Ovary (tissue), 9 donors: ENCODE results near the gene RPTOR. TPM values are rescaled to one million over a fixed set of nuclear protein-coding genes. Genes with fewer than 3 reads are reported as not detected.

Source experiments
- DNase-seq, 5 donors: peaks; one replicate each; pipeline ENCODE4 v3.0.0-alpha.2; 2019 to 2020
- H3K27ac ChIP-seq, 2 donors: fragments of 200-600 bp; one replicate each; pipeline versions ENCODE4 v1.5.1 to v1.8.0; 2019 to 2022
- H3K27me3 ChIP-seq: fragments of 200-600 bp; one replicate; pipeline ENCODE4 v1.8.0; 2022
- H3K36me3 ChIP-seq: fragments of 200-600 bp; sonication (generic); one replicate; pipeline ENCODE4 v1.5.1; 2019
- H3K4me1 ChIP-seq: one replicate; pipeline ENCODE4 v1.8.1; 2013; ENCODE audit warnings: mild to moderate bottlenecking, moderate library complexity; ENCODE audit not compliant: insufficient read depth
- H3K4me3 ChIP-seq: fragments of 200-600 bp; sonication (generic); one replicate; pipeline ENCODE4 v1.5.1; 2017
- H3K9me3 ChIP-seq, 2 donors: fragments of 200-600 bp in 1 of 2; sonication (generic) in 1 of 2; one replicate each; pipeline versions ENCODE4 v1.5.1 to v1.8.1; 2013 to 2019; ENCODE audit warnings: mild to moderate bottlenecking in 1 of 2, moderate library complexity in 1 of 2
- EP300 ChIP-seq: sonication (generic); formaldehyde crosslinking; IDR thresholded peaks from one replicate; pipeline ENCODE4 v1.6.1; 2017; ENCODE audit warnings: antibody characterized with exemption
- POLR2A ChIP-seq: fragments of 450-650 bp; IDR thresholded peaks from one replicate; pipeline ENCODE4 v1.6.1; 2017; ENCODE audit warnings: antibody characterized with exemption, mild to moderate bottlenecking, moderate library complexity
- WGBS, 3 donors: extraction: QIAGEN DNeasy Blood & Tissue Kit in 1 of 3; methylation state at CpG; one replicate each; pipeline versions ENCODE4 v1.1.5 to v1.1.7; 2013 to 2017; 5-methylcytosine and 5-hydroxymethylcytosine counted together
- intact Hi-C, 4 donors: fragments of 100-400 bp; cut with DNase I; formaldehyde crosslinking; loops; one replicate each; pipeline versions ENCODE4 v1.11.0 to v1.15.1; 2022 to 2023
- polyA plus RNA-seq, 2 donors: library from polyadenylated mRNA; stranded (reverse); fragments of 200-250 nt in 1 of 2; fragments of 350-450 nt in 1 of 2; fragmentation: Illumina TruSeq in 1 of 2; extraction: RNeasy Lipid Tissue Mini Kit (QIAGEN cat#74804) in 1 of 2; gene quantifications; one replicate each; pipeline ENCODE4 v1.2.3, GENCODE V29; 2013 to 2014
- total RNA-seq, 7 donors: library from RNA; depleted of rRNA in 2 of 7; stranded (reverse); fragments of >200 nt in 2 of 7; fragmentation: NEBNext Ultra II Directional in 3 of 7; extraction: Animal tissue kit (Norgen Biotek cat#: 25700) in 3 of 7; gene quantifications; one replicate each; pipeline versions ENCODE4 v1.1.0 to v1.2.4, GENCODE V29; 2016 to 2023
- TF ChIP-seq, protein P1 (sequence below), 3 donors: fragments of 450-650 bp in 2 of 3; fragments of 200-600 bp in 1 of 3; IDR thresholded peaks; one replicate each; pipeline versions ENCODE4 v1.5.1 to v1.8.0; 2016 to 2022; ENCODE audit warnings: antibody characterized with exemption in 3 of 3, mild to moderate bottlenecking in 1 of 3
- donor health status: DM: no; HTN: no; CAD: no; lungs with moderate emphysema.
- donor health status: DM: no; HTN: no; CAD: no.
- donor health status: Bipolar disorder and iron deficiency.
- donor health status: DM: yes; HTN: yes; CAD: no.
- donor health status: DM: no; HTN: no; CAD: no.
- donor health status: DM: yes; HTN: yes; CAD: no.

The RPTOR gene
- total and polyA plus RNA-seq, 9 donors, result 11.1 to 41.9 (median 27.9) TPM

DNA sequence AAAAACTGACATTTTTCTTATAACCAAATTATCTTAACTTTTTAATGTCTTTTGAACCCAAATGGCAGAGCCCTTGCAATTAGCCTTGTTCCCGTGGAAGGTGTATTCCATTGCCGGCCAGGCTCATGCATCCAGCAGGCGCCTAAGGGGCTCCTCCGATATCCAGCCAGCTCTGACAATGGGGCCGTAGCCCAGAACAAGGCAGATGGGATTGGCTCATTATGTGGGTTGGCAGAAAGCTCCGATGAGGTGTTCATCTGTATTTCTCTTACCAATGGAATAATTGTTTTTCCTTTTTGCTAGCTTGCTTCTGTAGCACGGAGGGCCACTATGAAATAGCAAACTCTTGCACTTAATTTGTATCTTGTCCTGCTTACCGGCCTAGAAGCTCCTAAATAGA is 238.8 kb downstream of the RPTOR start:
- Histone ChIP-seq H3K27me3 (no peaks in the 10 kb centered on the region), H3K9me3 (no peaks in the 10 kb centered on the region), H3K36me3 (no peaks in the 10 kb centered on the region), H3K4me1 (peaks cover 6% of the 10 kb centered on the region), H3K4me3 (no peak overlapping the region), H3K27ac (no peak overlapping the region)
- no peak for TF ChIP-seq POLR2A
- TF ChIP-seq, protein P1, sequence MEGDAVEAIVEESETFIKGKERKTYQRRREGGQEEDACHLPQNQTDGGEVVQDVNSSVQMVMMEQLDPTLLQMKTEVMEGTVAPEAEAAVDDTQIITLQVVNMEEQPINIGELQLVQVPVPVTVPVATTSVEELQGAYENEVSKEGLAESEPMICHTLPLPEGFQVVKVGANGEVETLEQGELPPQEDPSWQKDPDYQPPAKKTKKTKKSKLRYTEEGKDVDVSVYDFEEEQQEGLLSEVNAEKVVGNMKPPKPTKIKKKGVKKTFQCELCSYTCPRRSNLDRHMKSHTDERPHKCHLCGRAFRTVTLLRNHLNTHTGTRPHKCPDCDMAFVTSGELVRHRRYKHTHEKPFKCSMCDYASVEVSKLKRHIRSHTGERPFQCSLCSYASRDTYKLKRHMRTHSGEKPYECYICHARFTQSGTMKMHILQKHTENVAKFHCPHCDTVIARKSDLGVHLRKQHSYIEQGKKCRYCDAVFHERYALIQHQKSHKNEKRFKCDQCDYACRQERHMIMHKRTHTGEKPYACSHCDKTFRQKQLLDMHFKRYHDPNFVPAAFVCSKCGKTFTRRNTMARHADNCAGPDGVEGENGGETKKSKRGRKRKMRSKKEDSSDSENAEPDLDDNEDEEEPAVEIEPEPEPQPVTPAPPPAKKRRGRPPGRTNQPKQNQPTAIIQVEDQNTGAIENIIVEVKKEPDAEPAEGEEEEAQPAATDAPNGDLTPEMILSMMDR (IDR thresholded peaks at IDR 0.05), result no peak
- TF ChIP-seq EP300, result no peak
- DNase-seq, result no peak
- intact Hi-C loops, result no loop called here
- 59 to 73% (median 70%) methylated on average over 8 of the region's 8 CpGs for WGBS, 3 donors

DNA sequence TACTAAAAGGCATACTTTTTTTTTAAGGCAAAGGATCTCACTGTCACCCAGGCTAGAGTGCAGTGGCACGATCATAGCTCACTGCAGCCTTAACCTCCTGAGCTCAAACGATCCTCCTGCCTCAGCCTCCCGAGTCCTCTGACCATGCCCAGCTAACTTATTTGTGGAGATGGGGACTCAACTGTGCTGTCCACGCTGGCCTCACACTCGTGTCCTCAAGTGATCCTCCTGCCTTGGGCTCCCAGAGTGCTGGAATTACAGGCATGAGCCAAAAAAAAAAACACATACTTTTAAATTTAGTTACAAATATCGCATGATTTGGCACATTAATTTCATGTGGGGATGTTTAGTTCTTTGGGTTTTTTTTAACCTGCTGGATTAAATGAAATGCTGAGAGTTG is 239.3 kb downstream of the RPTOR start:
- no peaks in the 10 kb centered on the region for H3K36me3 ChIP-seq
- H3K9me3 ChIP-seq, result no peaks in the 10 kb centered on the region
- TF ChIP-seq EP300 (no peak), POLR2A (no peak)
- TF ChIP-seq, protein P1 (IDR thresholded peaks at IDR 0.05), result no peak
- intact Hi-C loops, result no loop called here
- H3K4me3 ChIP-seq, result no peak overlapping the region
- WGBS, 3 donors, result 54 to 61% (median 57%) methylated on average over 6 of the region's 6 CpGs
- no peak for DNase-seq
- peaks cover 6% of the 10 kb centered on the region for H3K4me1 ChIP-seq
- no peaks in the 10 kb centered on the region for H3K27me3 ChIP-seq
- no peak overlapping the region for H3K27ac ChIP-seq

DNA sequence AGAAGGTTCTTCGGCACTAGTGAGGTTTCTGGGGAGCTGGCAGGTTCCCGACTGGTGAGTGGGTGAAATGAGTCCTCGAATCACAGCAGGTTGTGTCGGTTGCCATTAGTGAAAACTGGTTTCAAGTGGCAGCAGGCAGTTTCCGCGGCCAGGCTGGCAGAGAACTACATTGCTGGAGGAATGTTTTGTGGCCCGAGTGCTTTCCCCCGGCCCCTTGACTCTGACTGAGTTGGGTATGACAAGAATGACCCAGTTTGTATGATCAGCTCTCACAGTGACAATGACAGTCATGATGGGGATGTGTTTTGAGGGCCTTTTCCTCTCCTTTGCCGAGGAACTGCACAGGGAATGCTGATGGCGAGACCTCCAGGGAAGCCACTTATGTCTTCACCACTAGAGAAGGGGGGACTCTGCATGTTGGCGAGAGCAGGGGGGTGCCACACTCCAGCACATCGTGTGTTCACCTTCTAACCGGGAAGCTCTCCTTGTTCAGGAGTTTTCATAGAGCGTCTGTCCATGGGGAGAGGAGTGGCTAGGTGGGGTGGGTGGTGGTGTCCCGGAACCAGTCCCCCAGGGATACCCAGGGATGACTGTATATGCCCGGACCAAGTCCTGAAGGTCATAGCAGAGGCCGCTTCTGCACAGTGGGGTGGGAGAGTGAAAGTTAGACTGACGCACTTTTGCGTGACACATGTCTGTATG is 241.0 kb downstream of the RPTOR start:
- Histone ChIP-seq H3K9me3 (no peaks in the 10 kb centered on the region), H3K4me1 (peaks cover 15% of the 10 kb centered on the region), H3K36me3 (no peaks in the 10 kb centered on the region), H3K27me3 (no peaks in the 10 kb centered on the region), H3K27ac (no peak overlapping the region), H3K4me3 (no peak overlapping the region)
- WGBS, 3 donors, result 93 to 96% (median 93%) methylated on average over 19 of the region's 19 CpGs
- intact Hi-C loops, result loop anchor here in 1 of 4 donors (5.0 kb wide), 1 partner anchor 1772 kb away; no protein-coding TSS in a partner anchor
- DNase-seq, result no peak
- TF ChIP-seq POLR2A (no peak), EP300 (no peak)
- TF ChIP-seq, protein P1 (IDR thresholded peaks at IDR 0.05), result no peak

DNA sequence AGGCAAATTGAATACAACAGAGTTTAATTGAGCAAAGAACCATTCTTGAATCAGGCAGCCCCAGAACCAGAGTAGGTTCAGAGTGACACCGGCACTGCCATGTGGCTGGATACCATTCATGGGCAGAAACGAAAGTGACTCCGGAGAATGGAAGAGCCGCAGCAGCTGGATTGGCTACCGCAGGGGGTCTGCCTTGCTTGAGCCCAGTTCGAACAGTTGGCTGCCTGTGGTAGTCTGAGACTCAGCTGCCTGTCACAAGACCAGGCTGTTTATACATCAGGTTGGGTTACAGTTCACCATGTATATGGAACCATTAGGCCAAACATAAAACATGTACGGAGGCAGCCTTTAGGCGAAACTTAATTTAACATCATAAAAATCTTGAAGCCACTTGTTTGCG is 241.8 kb downstream of the RPTOR start:
- peaks cover 15% of the 10 kb centered on the region for H3K4me1 ChIP-seq
- no peak for DNase-seq

More for the DNA sequence above, 241.8 kb downstream of the RPTOR start:
- Histone ChIP-seq H3K27me3 (no peaks in the 10 kb centered on the region), H3K27ac (no peak overlapping the region), H3K4me3 (no peak overlapping the region), H3K36me3 (no peaks in the 10 kb centered on the region), H3K9me3 (no peaks in the 10 kb centered on the region)
- intact Hi-C loops, result loop anchor here in 1 of 4 donors (5.0 kb wide), 1 partner anchor 1771 kb away; no protein-coding TSS in a partner anchor
- WGBS, 3 donors, result 95 to 96% (median 95%) methylated on average over 9 of the region's 9 CpGs
- TF ChIP-seq, protein P1 (IDR thresholded peaks at IDR 0.05), result no peak
- no peak for TF ChIP-seq EP300
- TF ChIP-seq POLR2A, result no peak
